Osteoblast (primary cell): ENCODE measurements around the gene RASGRP2. TPM values are rescaled to one million over a fixed set of nuclear protein-coding genes. Genes with fewer than 3 reads are reported as not detected.
A peak's percentile ranks its signal among the peaks of the same experiment; 100 is the strongest.

Experiments
- DNase-seq: peaks from one replicate; pipeline ENCODE4 v3.0.0; 2011; ENCODE audit warnings: low spot score, mixed read lengths; ENCODE audit not compliant: insufficient read length; ENCODE audit errors: missing footprints
- H2AFZ ChIP-seq: 2 replicates; pipeline ENCODE4 v1.6.0; 2011; ENCODE audit warnings: mild to moderate bottlenecking, low read length
- H3K27ac ChIP-seq: 2 replicates; pipeline ENCODE4 v1.5.1; 2011; ENCODE audit warnings: mild to moderate bottlenecking, low read depth, low read length, moderate library complexity
- H3K27me3 ChIP-seq: 2 replicates; pipeline ENCODE4 v1.6.0; 2012; ENCODE audit warnings: mild to moderate bottlenecking, control low read depth, inconsistent platforms, low read length, moderate library complexity; ENCODE audit not compliant: insufficient read depth
- H3K36me3 ChIP-seq: 2 replicates; pipeline ENCODE4 v1.5.1; 2011; ENCODE audit warnings: mild to moderate bottlenecking, low read length, control low read depth, moderate library complexity; ENCODE audit not compliant: insufficient read depth
- H3K4me1 ChIP-seq: 2 replicates; pipeline ENCODE4 v1.5.1; 2011; ENCODE audit warnings: mild to moderate bottlenecking, low read length, control low read depth, moderate library complexity; ENCODE audit not compliant: insufficient read depth
- H3K4me2 ChIP-seq: 2 replicates; pipeline ENCODE4 v1.6.0; 2011; ENCODE audit warnings: mild to moderate bottlenecking, low read length; ENCODE audit not compliant: insufficient read depth
- H3K4me3 ChIP-seq: fragments of 200-600 bp; sonication (generic); 3 replicates; pipeline ENCODE4 v1.5.1; 2012; ENCODE audit warnings: mild to moderate bottlenecking, low read length, inconsistent platforms; ENCODE audit not compliant: insufficient read depth
- H3K79me2 ChIP-seq: 2 replicates; pipeline ENCODE4 v1.6.0; 2012; ENCODE audit warnings: mild to moderate bottlenecking, low read length, control low read depth, inconsistent platforms; ENCODE audit not compliant: insufficient read depth
- H3K9me3 ChIP-seq: 2 replicates; pipeline ENCODE4 v1.5.1; 2011; ENCODE audit warnings: low read depth, low read length, control low read depth
- H4K20me1 ChIP-seq: 2 replicates; pipeline ENCODE4 v1.6.0; 2012; ENCODE audit warnings: mild to moderate bottlenecking, low read length, control low read depth; ENCODE audit not compliant: insufficient read depth
- CTCF ChIP-seq: IDR thresholded peaks from 2 replicates; pipeline ENCODE4 v1.5.1; 2011; ENCODE audit warnings: mild to moderate bottlenecking, low read depth, low read length, moderate library complexity; ENCODE audit errors: extremely low read depth
- total RNA-seq: library from RNA; depleted of rRNA; stranded (reverse); fragments of >200 nt; gene quantifications from 2 replicates; pipeline ENCODE4 v1.2.3, GENCODE V29; 2012

Gene RASGRP2
- total RNA-seq, 1 donor, result not detected

- H3K79me2 ChIP-seq, result no peaks in the 10 kb centered on the region
- peak; percentile 54 for DNase-seq
These were observed 49.0 kb downstream of the RASGRP2 start for GRCh38 chr11:64694821-64695365.

GRCh38 chr11:64694026-64694755, 49.8 kb downstream of the RASGRP2 start:
- H3K36me3 ChIP-seq, result no peaks in the 10 kb centered on the region
- TF ChIP-seq CTCF, result no peak
- DNase-seq, result peak; percentile 75
- H3K4me3 ChIP-seq, result no peak overlapping the region
- peaks cover 62% of the 10 kb centered on the region for H3K27me3 ChIP-seq
- no peak overlapping the region for H3K27ac ChIP-seq
- H4K20me1 ChIP-seq, result no peaks in the 10 kb centered on the region
- H3K79me2 ChIP-seq, result no peaks in the 10 kb centered on the region
- H2AFZ ChIP-seq, result no peak overlapping the region
- H3K9me3 ChIP-seq, result no peaks in the 10 kb centered on the region
- no peak overlapping the region for H3K4me2 ChIP-seq
- H3K4me1 ChIP-seq, result no peaks in the 10 kb centered on the region

More at GRCh38 chr11:64694821-64695365, 49.0 kb downstream of the RASGRP2 start:
- H3K36me3 ChIP-seq, result no peaks in the 10 kb centered on the region
- TF ChIP-seq CTCF, result no peak
- H2AFZ ChIP-seq, result no peak overlapping the region
- no peak overlapping the region for H3K4me2 ChIP-seq
- no peaks in the 10 kb centered on the region for H3K4me1 ChIP-seq
- no peaks in the 10 kb centered on the region for H4K20me1 ChIP-seq
- no peak overlapping the region for H3K27ac ChIP-seq
- no peak overlapping the region for H3K4me3 ChIP-seq
- H3K9me3 ChIP-seq, result no peaks in the 10 kb centered on the region
- H3K27me3 ChIP-seq, result peaks cover 62% of the 10 kb centered on the region

GRCh38 chr11:64692764-64693331, 51.1 kb downstream of the RASGRP2 start:
- Histone ChIP-seq H3K9me3 (no peaks in the 10 kb centered on the region), H3K36me3 (no peaks in the 10 kb centered on the region), H3K4me1 (peaks cover 5% of the 10 kb centered on the region), H3K27ac (no peak overlapping the region), H2AFZ (no peak overlapping the region), H4K20me1 (no peaks in the 10 kb centered on the region), H3K27me3 (peaks cover 62% of the 10 kb centered on the region), H3K79me2 (no peaks in the 10 kb centered on the region), H3K4me3 (no peak overlapping the region), H3K4me2 (no peak overlapping the region)
- DNase-seq, result no peak
- no peak for TF ChIP-seq CTCF

- TF ChIP-seq CTCF, result no peak
- H3K36me3 ChIP-seq, result no peaks in the 10 kb centered on the region
- H3K27me3 ChIP-seq, result peaks cover 55% of the 10 kb centered on the region
- H3K9me3 ChIP-seq, result no peaks in the 10 kb centered on the region
- peaks cover 5% of the 10 kb centered on the region for H3K4me1 ChIP-seq
- no peaks in the 10 kb centered on the region for H4K20me1 ChIP-seq
- H3K4me3 ChIP-seq, result no peak overlapping the region
- H3K79me2 ChIP-seq, result no peaks in the 10 kb centered on the region
- H3K27ac ChIP-seq, result no peak overlapping the region
- no peak overlapping the region for H2AFZ ChIP-seq
- DNase-seq, result no peak
- H3K4me2 ChIP-seq, result no peak overlapping the region
These were observed 52.4 kb downstream of the RASGRP2 start for GRCh38 chr11:64691543-64691942.
